Fibroblast of lung (primary cell): Measurements from ENCODE around the gene CES3. TPM values are rescaled to one million over a fixed set of nuclear protein-coding genes. Genes with fewer than 3 reads are reported as not detected.
"Not testable (repeated sequence)": the region's sequence is repeated elsewhere in the genome, so short reads cannot be mapped to it uniquely, and the experiment has no call there.

Experiments
- DNase-seq, 2 donors: peaks; one replicate each; pipeline versions ENCODE4 v3.0.0 to v3.0.0-alpha.2; 2010; ENCODE audit warnings: low read depth in 2 of 2
- H2AFZ ChIP-seq: 2 replicates; pipeline ENCODE4 v1.5.1; 2012; ENCODE audit warnings: low read length, control low read depth, inconsistent platforms
- H3K27ac ChIP-seq: 2 replicates; pipeline ENCODE4 v1.5.1; 2011; ENCODE audit warnings: low read length, control low read depth; ENCODE audit not compliant: insufficient read depth
- H3K27me3 ChIP-seq: 2 replicates; pipeline ENCODE4 v1.5.1; 2011; ENCODE audit warnings: mild to moderate bottlenecking, low read length; ENCODE audit not compliant: control insufficient read depth, insufficient read depth
- H3K36me3 ChIP-seq: 2 replicates; pipeline ENCODE4 v1.5.1; 2011; ENCODE audit warnings: low read length; ENCODE audit not compliant: control insufficient read depth, insufficient read depth
- H3K4me1 ChIP-seq: 2 replicates; pipeline ENCODE4 v1.5.1; 2011; ENCODE audit warnings: low read length; ENCODE audit not compliant: control insufficient read depth, insufficient read depth; ENCODE audit errors: extremely low read depth
- H3K4me2 ChIP-seq: 2 replicates; pipeline ENCODE4 v1.5.1; 2011; ENCODE audit warnings: low read length, control low read depth; ENCODE audit not compliant: insufficient read depth; ENCODE audit errors: extremely low read depth
- H3K4me3 ChIP-seq, 4 experiments: fragments of 200-600 bp in 1 of 4; sonication (generic) in 1 of 4; replicated peaks in 1 of 4; 2 replicates each; pipeline ENCODE4 v1.5.1; 2011 to 2016; ENCODE audit warnings: low read length in 4 of 4, low read depth in 3 of 4, mild to moderate bottlenecking in 3 of 4, control low read depth in 2 of 4, inconsistent platforms in 1 of 4, mixed read lengths in 1 of 4; ENCODE audit not compliant: insufficient read depth in 1 of 4; ENCODE audit errors: control extremely low read depth in 1 of 4
- H3K79me2 ChIP-seq: 2 replicates; pipeline ENCODE4 v1.5.1; 2012; ENCODE audit warnings: mild to moderate bottlenecking, low read length, inconsistent platforms; ENCODE audit not compliant: control insufficient read depth, insufficient read depth
- H3K9ac ChIP-seq: 2 replicates; pipeline ENCODE4 v1.5.1; 2011; ENCODE audit warnings: mild to moderate bottlenecking, low read length, control low read depth; ENCODE audit not compliant: insufficient read depth
- H3K9me3 ChIP-seq: 2 replicates; pipeline ENCODE4 v1.5.1; 2012; ENCODE audit warnings: low read depth, low read length; ENCODE audit not compliant: control insufficient read depth, insufficient read depth
- H4K20me1 ChIP-seq: 2 replicates; pipeline ENCODE4 v1.5.1; 2011; ENCODE audit warnings: low read length; ENCODE audit not compliant: control insufficient read depth, insufficient read depth; ENCODE audit errors: extremely low read depth
- EZH2 ChIP-seq: IDR thresholded peaks from 2 replicates; pipeline ENCODE4 v1.5.1; 2012; ENCODE audit warnings: low read length, control low read depth, mild to moderate bottlenecking; ENCODE audit errors: missing control alignments
- polyA plus RNA-seq, 2 donors: library from polyadenylated mRNA; depleted of rRNA in 1 of 2; stranded (reverse) in 1 of 2; unstranded in 1 of 2; fragments of >200 nt; gene quantifications; 2 replicates each; pipeline ENCODE4 v1.2.1, GENCODE V29; 2011 to 2012; ENCODE audit warnings: missing spikeins in 1 of 2
- total RNA-seq: library from RNA; depleted of rRNA; stranded (reverse); fragments of >200 nt; gene quantifications from 2 replicates; pipeline ENCODE4 v1.2.1, GENCODE V29; 2014
- TF ChIP-seq, protein P1 (sequence below), 2 donors: IDR thresholded peaks in 1 of 2; conservative IDR thresholded peaks in 1 of 2; 1 replicate in 1 of 2; 2 replicates in 1 of 2; pipeline ENCODE4 v1.5.1; 2011 to 2012; ENCODE audit warnings: low read length in 2 of 2, control low read depth in 1 of 2, inconsistent platforms in 1 of 2, low read depth in 1 of 2, mild to moderate bottlenecking in 1 of 2

CES3 gene
- total and polyA plus RNA-seq, 2 donors (not counting 1 experiment from before 2014, with no cell fraction given), result 0.01 to 1.3 TPM

GRCh38 chr16:66956154-66956457 is 5.0 kb upstream of the CES3 start:
- H3K27ac ChIP-seq, H4K20me1 ChIP-seq, H3K9ac ChIP-seq, H3K4me1 ChIP-seq, H3K36me3 ChIP-seq, H3K79me2 ChIP-seq, H3K9me3 ChIP-seq, H3K27me3 ChIP-seq, DNase-seq, H3K4me3 ChIP-seq, H2AFZ ChIP-seq, H3K4me2 ChIP-seq: not testable (repeated sequence)

DNA sequence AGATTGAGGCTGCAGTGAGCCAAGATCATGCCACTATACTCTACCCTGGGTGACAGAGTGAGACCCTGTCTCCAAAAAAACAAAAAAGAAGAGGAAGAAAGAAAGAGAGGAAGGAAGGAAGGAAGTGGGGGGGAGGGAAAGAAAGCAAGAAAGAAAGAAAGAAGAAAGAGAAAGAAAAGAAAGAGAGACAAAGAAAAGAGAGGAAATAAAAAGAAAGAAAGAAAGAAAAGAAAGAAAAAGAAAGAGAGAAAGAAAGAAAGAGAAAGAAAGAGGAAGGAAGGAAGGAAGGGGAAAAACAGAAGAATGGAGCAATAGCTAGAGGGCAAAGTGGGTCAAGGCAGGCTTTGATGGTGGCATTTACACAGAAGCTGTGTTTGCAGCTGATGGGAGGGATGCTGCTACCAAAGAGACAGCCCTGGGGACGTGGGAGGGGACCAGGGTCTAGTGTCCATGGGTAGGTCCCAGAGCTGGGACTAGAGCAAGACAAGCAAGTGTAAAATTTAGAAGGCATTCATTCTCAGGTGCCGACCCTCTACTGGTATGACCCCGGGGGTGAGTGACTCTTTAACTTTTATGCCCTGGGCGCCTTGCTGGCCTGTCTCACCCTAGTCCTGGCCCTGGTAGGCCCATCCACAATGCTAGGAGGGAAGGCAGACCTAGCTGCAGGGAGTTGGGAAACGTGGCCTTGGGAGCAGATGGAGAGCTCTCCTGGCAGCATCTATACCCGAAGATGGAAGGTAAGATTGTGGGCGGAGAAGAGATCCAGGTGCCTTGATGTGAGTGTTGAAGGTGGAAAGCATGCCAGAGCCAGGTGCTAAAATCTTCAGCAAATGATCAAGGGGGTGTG is 2.0 kb upstream of the CES3 start:
- Histone ChIP-seq H3K4me2 (no peak overlapping the region), H3K27me3 (peaks cover 7% of the 10 kb centered on the region), H3K36me3 (no peaks in the 10 kb centered on the region), H3K4me3 (no peak overlapping the region), H3K4me1 (no peaks in the 10 kb centered on the region), H2AFZ (no peak overlapping the region), H3K27ac (no peak overlapping the region), H3K79me2 (no peaks in the 10 kb centered on the region), H3K9me3 (no peaks in the 10 kb centered on the region), H4K20me1 (no peaks in the 10 kb centered on the region), H3K9ac (no peak overlapping the region)
- no peak for DNase-seq
- TF ChIP-seq EZH2, result no peak
- TF ChIP-seq, protein P1, sequence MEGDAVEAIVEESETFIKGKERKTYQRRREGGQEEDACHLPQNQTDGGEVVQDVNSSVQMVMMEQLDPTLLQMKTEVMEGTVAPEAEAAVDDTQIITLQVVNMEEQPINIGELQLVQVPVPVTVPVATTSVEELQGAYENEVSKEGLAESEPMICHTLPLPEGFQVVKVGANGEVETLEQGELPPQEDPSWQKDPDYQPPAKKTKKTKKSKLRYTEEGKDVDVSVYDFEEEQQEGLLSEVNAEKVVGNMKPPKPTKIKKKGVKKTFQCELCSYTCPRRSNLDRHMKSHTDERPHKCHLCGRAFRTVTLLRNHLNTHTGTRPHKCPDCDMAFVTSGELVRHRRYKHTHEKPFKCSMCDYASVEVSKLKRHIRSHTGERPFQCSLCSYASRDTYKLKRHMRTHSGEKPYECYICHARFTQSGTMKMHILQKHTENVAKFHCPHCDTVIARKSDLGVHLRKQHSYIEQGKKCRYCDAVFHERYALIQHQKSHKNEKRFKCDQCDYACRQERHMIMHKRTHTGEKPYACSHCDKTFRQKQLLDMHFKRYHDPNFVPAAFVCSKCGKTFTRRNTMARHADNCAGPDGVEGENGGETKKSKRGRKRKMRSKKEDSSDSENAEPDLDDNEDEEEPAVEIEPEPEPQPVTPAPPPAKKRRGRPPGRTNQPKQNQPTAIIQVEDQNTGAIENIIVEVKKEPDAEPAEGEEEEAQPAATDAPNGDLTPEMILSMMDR (conservative IDR thresholded peaks at IDR 0.05 in 1 of 2, IDR thresholded peaks at IDR 0.05 in 1 of 2; ENCODE audit: low read depth in 1 of 2, low read length in 2 of 2), result no peak

- Histone ChIP-seq H4K20me1 (no peaks in the 10 kb centered on the region), H3K36me3 (no peaks in the 10 kb centered on the region), H3K9me3 (no peaks in the 10 kb centered on the region), H3K4me2 (no peak overlapping the region), H3K9ac (no peak overlapping the region), H3K27me3 (peaks cover 7% of the 10 kb centered on the region), H3K79me2 (no peaks in the 10 kb centered on the region), H2AFZ (no peak overlapping the region), H3K4me1 (no peaks in the 10 kb centered on the region), H3K27ac (no peak overlapping the region), H3K4me3 (no peak overlapping the region)
- DNase-seq, result no peak
- TF ChIP-seq, protein P1 (conservative IDR thresholded peaks at IDR 0.05 in 1 of 2, IDR thresholded peaks at IDR 0.05 in 1 of 2; ENCODE audit: low read depth in 1 of 2, low read length in 2 of 2), result no peak
- no peak for TF ChIP-seq EZH2
Measured at GRCh38 chr16:66959704-66960161, 1.3 kb upstream of the CES3 start.
